Measurements from ENCODE around the gene IFITM5.

The IFITM5 gene

GRCh38 chr11:250740-251299, 48.5 kb downstream of the IFITM5 start:
- no peak for TF ChIP-seq ELF4 (IDR thresholded peaks at IDR 0.05)
- no peak for TF ChIP-seq NFRKB (IDR thresholded peaks at IDR 0.05)
- TF ChIP-seq SUZ12 (IDR thresholded peaks at IDR 0.05) = no peak
- no peak for TF ChIP-seq ZNF384 (IDR thresholded peaks at IDR 0.05)
- TF ChIP-seq CTBP1 (IDR thresholded peaks at IDR 0.05; ENCODE audit: borderline replicate concordance) = no peak
- no peak for TF ChIP-seq ARNT (IDR thresholded peaks at IDR 0.05)
- no peak for TF ChIP-seq PKNOX1 (IDR thresholded peaks at IDR 0.05)
- TF ChIP-seq HDGF (IDR thresholded peaks at IDR 0.05; ENCODE audit: borderline replicate concordance) = no peak
- TF ChIP-seq FOXK2 (IDR thresholded peaks at IDR 0.05) = no peak
- TF ChIP-seq SP1 (IDR thresholded peaks at IDR 0.05) = no peak
- TF ChIP-seq LEF1 (IDR thresholded peaks at IDR 0.05; ENCODE audit: borderline replicate concordance) = no peak
- no peak for TF ChIP-seq L3MBTL2 (conservative IDR thresholded peaks at IDR 0.05)
- TF ChIP-seq FOXM1 (IDR thresholded peaks at IDR 0.05; ENCODE audit: borderline replicate concordance) = no peak
- no peak for TF ChIP-seq FOXA1 (IDR thresholded peaks at IDR 0.05)
- peak; percentile 71 for DNase-seq (ENCODE audit: extremely low spot score)
- CTCF ChIA-PET = interaction anchor here (0.6 to 1.6 kb wide), 11 partner anchors 9 to 223 kb away, joined by 3 to 9 read pairs (median 4); partner anchors contain the start of genes BET1L, IFITM2, NLRP6 and RIC8A
- POLR2A ChIA-PET = interaction anchor here (0.9 to 2.1 kb wide), 5 partner anchors 14 to 199 kb away, joined by 3 to 10 read pairs (median 4); partner anchors contain the start of genes BET1L, PSMD13, PTDSS2 and RIC8A

GRCh38 chr11:250274-250673, 49.1 kb downstream of the IFITM5 start:
- CTCF ChIA-PET = interaction anchor here (0.6 to 1.6 kb wide), 11 partner anchors 10 to 223 kb away, joined by 3 to 9 read pairs (median 4); partner anchors contain the start of genes BET1L, IFITM2, NLRP6 and RIC8A
- no peak for TF ChIP-seq ARNT (IDR thresholded peaks at IDR 0.05)
- TF ChIP-seq BHLHE40 (IDR thresholded peaks at IDR 0.05; ENCODE audit: borderline replicate concordance) = no peak
- TF ChIP-seq ELF4 (IDR thresholded peaks at IDR 0.05) = no peak
- TF ChIP-seq ZNF384 (IDR thresholded peaks at IDR 0.05) = no peak
- no peak for TF ChIP-seq FOXK2 (IDR thresholded peaks at IDR 0.05)
- TF ChIP-seq L3MBTL2 (conservative IDR thresholded peaks at IDR 0.05) = no peak
- TF ChIP-seq PKNOX1 (IDR thresholded peaks at IDR 0.05) = no peak
- no peak for TF ChIP-seq SUZ12 (IDR thresholded peaks at IDR 0.05)
- TF ChIP-seq NFRKB (IDR thresholded peaks at IDR 0.05) = no peak
- TF ChIP-seq SP1 (IDR thresholded peaks at IDR 0.05) = no peak
- POLR2A ChIA-PET = interaction anchor here (0.9 to 2.1 kb wide), 5 partner anchors 13 to 199 kb away, joined by 3 to 10 read pairs (median 4); partner anchors contain the start of genes BET1L, PSMD13, PTDSS2 and RIC8A
- DNase-seq (ENCODE audit: extremely low spot score) = no peak

- no peak for DNase-seq (ENCODE audit: extremely low spot score)
- TF ChIP-seq L3MBTL2 (conservative IDR thresholded peaks at IDR 0.05) = no peak
- TF ChIP-seq CTBP1 (IDR thresholded peaks at IDR 0.05; ENCODE audit: borderline replicate concordance) = no peak
- TF ChIP-seq LEF1 (IDR thresholded peaks at IDR 0.05; ENCODE audit: borderline replicate concordance) = no peak
- TF ChIP-seq HDGF (IDR thresholded peaks at IDR 0.05; ENCODE audit: borderline replicate concordance) = no peak
- TF ChIP-seq SUZ12 (IDR thresholded peaks at IDR 0.05) = no peak
- TF ChIP-seq NFRKB (IDR thresholded peaks at IDR 0.05) = no peak
- POLR2A ChIA-PET = interaction anchor here (1.0 to 1.3 kb wide), 2 partner anchors 11 to 42 kb away, joined by 3 to 5 read pairs; partner anchors contain the start of genes BET1L and RIC8A
- CTCF ChIA-PET = interaction anchor here (0.9 kb wide), 1 partner anchor 11 kb away, joined by 3 read pairs; no protein-coding TSS in a partner anchor
Observed at GRCh38 chr11:249062-249461, 50.3 kb downstream of the IFITM5 start.

Measured in HEK293T (cell line).